Kidney (tissue), 14 donors: Measurements from ENCODE around the gene DSCAM. TPM values are rescaled to one million over a fixed set of nuclear protein-coding genes. Genes with fewer than 3 reads are reported as not detected.

ENCODE experiments used
- DNase-seq, 5 donors: peaks; one replicate each; pipeline ENCODE4 v3.0.0-alpha.2; 2013 to 2020
- FAIRE-seq: peaks from 2 replicates; lab custom pipeline; 2012; peaks lifted over from hg19 to GRCh38; lab: Jason Lieb, UNC
- H3K27ac ChIP-seq, 2 donors: one replicate each; pipeline ENCODE4 v1.7.0; 2013; ENCODE audit warnings: low read depth in 2 of 2, low read length in 2 of 2, inconsistent platforms in 1 of 2
- H3K27me3 ChIP-seq: one replicate; pipeline ENCODE4 v1.7.1; 2013; ENCODE audit warnings: low read length, inconsistent platforms; ENCODE audit not compliant: control insufficient read depth, insufficient read depth
- H3K36me3 ChIP-seq, 3 donors: one replicate each; pipeline versions ENCODE4 v1.7.0 to v1.7.1; 2013; ENCODE audit warnings: low read length in 3 of 3, control low read depth in 1 of 3, inconsistent platforms in 1 of 3; ENCODE audit not compliant: insufficient read depth in 3 of 3, control insufficient read depth in 2 of 3
- H3K4me1 ChIP-seq, 3 donors: one replicate each; pipeline versions ENCODE4 v1.7.0 to v1.7.1; 2013; ENCODE audit warnings: low read length in 3 of 3, inconsistent platforms in 1 of 3, low read depth in 1 of 3; ENCODE audit not compliant: control insufficient read depth in 2 of 3, insufficient read depth in 2 of 3
- H3K4me3 ChIP-seq, 3 donors: one replicate each; pipeline versions ENCODE4 v1.7.0 to v1.8.1; 2013; ENCODE audit warnings: low read length in 3 of 3, control low read depth in 1 of 3, inconsistent platforms in 1 of 3
- H3K9ac ChIP-seq, 3 donors: one replicate each; pipeline versions ENCODE4 v1.7.0 to v1.7.1; 2013; ENCODE audit warnings: low read length in 3 of 3, control low read depth in 1 of 3, inconsistent platforms in 1 of 3
- H3K9me3 ChIP-seq, 3 donors: one replicate each; pipeline versions ENCODE4 v1.7.0 to v1.7.1; 2013; ENCODE audit warnings: low read length in 3 of 3, control low read depth in 1 of 3, inconsistent platforms in 1 of 3; ENCODE audit not compliant: control insufficient read depth in 2 of 3, insufficient read depth in 1 of 3
- intact Hi-C: fragments of 100-400 bp; cut with DNase I; formaldehyde crosslinking; loops from one replicate; pipeline ENCODE4 v1.11.1; 2022
- polyA plus RNA-seq: library from polyadenylated mRNA; stranded (reverse); fragments of 350-450 nt; fragmentation: Illumina TruSeq; extraction: RNeasy Lipid Tissue Mini Kit (QIAGEN cat#74804); gene quantifications from one replicate; pipeline ENCODE4 v1.2.3, GENCODE V29; 2014; ENCODE audit warnings: low read depth, low replicate concordance; ENCODE audit not compliant: insufficient read depth
- total RNA-seq: library from RNA; stranded (reverse); fragmentation: NEBNext Ultra II Directional; extraction: Animal tissue kit (Norgen Biotek cat#: 25700); gene quantifications from one replicate; pipeline ENCODE4 v1.2.1, GENCODE V29; 2021
- TF ChIP-seq, protein P1 (sequence below): IDR thresholded peaks from 3 replicates; pipeline ENCODE4 v1.5.1; 2012; ENCODE audit warnings: mild to moderate bottlenecking, moderate library complexity, borderline replicate concordance; ENCODE audit not compliant: insufficient read depth; ENCODE audit errors: extremely low read depth
- donor health status: control.
- donor health status: control.
- donor health status: control.
- donor health status: control.
- donor health status: control.
- donor health status: DM: yes; HTN: yes; CAD: no.
- donor health status: Normal renal cell carcinoma (clear cell type).

Gene DSCAM
- total and polyA plus RNA-seq, 2 donors from 2014 or later, result not detected

DNA sequence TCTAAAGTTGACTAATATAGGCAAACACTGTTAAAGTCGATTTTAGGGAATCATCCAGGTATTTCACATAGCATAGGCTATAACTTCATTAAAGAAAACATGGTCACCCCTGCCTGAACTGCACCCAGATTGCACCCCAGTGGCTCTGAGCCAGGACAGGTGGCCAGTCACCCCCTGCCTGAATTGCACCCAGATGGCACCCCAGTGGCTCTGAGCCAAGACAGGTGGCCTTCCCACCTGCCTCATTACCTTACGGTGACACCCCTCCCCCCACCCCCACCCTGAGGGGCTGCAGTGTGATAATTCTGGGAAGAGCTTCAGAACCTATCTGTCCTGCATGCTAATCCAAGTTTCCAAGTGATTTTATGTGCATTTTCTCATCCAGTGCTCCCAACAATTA, 78.9 kb downstream of the DSCAM start:
- intact Hi-C loops, result no loop called here
- no peaks in the 10 kb centered on the region for H3K9me3 ChIP-seq
- H3K4me3 ChIP-seq, result no peak overlapping the region
- FAIRE-seq (no peak), DNase-seq (no peak)
- H3K9ac ChIP-seq, result no peak overlapping the region
- no peak overlapping the region for H3K27ac ChIP-seq
- TF ChIP-seq, protein P1, sequence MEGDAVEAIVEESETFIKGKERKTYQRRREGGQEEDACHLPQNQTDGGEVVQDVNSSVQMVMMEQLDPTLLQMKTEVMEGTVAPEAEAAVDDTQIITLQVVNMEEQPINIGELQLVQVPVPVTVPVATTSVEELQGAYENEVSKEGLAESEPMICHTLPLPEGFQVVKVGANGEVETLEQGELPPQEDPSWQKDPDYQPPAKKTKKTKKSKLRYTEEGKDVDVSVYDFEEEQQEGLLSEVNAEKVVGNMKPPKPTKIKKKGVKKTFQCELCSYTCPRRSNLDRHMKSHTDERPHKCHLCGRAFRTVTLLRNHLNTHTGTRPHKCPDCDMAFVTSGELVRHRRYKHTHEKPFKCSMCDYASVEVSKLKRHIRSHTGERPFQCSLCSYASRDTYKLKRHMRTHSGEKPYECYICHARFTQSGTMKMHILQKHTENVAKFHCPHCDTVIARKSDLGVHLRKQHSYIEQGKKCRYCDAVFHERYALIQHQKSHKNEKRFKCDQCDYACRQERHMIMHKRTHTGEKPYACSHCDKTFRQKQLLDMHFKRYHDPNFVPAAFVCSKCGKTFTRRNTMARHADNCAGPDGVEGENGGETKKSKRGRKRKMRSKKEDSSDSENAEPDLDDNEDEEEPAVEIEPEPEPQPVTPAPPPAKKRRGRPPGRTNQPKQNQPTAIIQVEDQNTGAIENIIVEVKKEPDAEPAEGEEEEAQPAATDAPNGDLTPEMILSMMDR, result no peak
- H3K27me3 ChIP-seq, result no peaks in the 10 kb centered on the region
- H3K36me3 ChIP-seq, result no peaks in the 10 kb centered on the region
- H3K4me1 ChIP-seq, result no peaks in the 10 kb centered on the region

- no peak overlapping the region for H3K9ac ChIP-seq
- FAIRE-seq, result no peak
- H3K27me3 ChIP-seq, result no peaks in the 10 kb centered on the region
- TF ChIP-seq, protein P1, result no peak
- H3K36me3 ChIP-seq, result no peaks in the 10 kb centered on the region
- no peaks in the 10 kb centered on the region for H3K9me3 ChIP-seq
- H3K4me1 ChIP-seq, result no peaks in the 10 kb centered on the region
- H3K4me3 ChIP-seq, result no peak overlapping the region
- peak in 2 of 5 donors; percentile 21 to 40 for DNase-seq
- intact Hi-C loops, result no loop called here
- no peak overlapping the region for H3K27ac ChIP-seq
Observed at GRCh38 chr21:40766381-40766780, 80.6 kb downstream of the DSCAM start.

GRCh38 chr21:40765811-40766210, 81.1 kb downstream of the DSCAM start:
- TF ChIP-seq, protein P1, result no peak
- DNase-seq (peak in 3 of 5 donors; percentile 35 to 43 (median 39)), FAIRE-seq (no peak)
- Histone ChIP-seq H3K9me3 (no peaks in the 10 kb centered on the region), H3K27ac (no peak overlapping the region), H3K36me3 (no peaks in the 10 kb centered on the region), H3K9ac (no peak overlapping the region), H3K4me3 (no peak overlapping the region), H3K4me1 (no peaks in the 10 kb centered on the region), H3K27me3 (no peaks in the 10 kb centered on the region)
- intact Hi-C loops, result no loop called here

DNA sequence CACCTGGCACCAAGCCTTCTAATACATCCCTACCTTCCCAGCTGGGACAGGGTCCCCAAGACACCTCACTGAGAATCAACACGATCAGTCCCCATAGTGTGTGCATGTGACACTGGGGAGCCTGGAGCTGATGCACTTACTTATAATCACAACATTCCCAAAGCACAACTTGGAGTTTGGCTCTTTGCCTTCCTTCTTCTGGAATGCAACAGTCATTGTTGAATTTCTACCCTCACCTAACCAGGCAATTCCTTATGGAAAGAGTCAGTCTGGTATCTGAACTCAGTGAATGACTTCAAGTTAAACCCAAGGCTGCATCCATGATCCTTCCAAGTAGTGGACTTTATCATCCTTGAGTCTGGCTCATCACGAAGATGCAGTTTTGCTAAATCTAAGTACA, 86.1 kb downstream of the DSCAM start:
- no peak for FAIRE-seq
- Histone ChIP-seq H3K27ac (no peak overlapping the region), H3K27me3 (no peaks in the 10 kb centered on the region), H3K36me3 (no peaks in the 10 kb centered on the region), H3K9ac (no peak overlapping the region), H3K9me3 (no peaks in the 10 kb centered on the region), H3K4me1 (no peaks in the 10 kb centered on the region), H3K4me3 (no peak overlapping the region)
- intact Hi-C loops, result no loop called here
- DNase-seq, result no peak
- TF ChIP-seq, protein P1, result no peak
